GM18867 (cell line): ENCODE results near the gene SDF2L1.

ENCODE experiments used
- ATAC-seq: cut with Tn5 transposase; IDR thresholded peaks from one replicate; pipeline ENCODE4 v1.9.1; 2021; ENCODE audit warnings: mild to moderate bottlenecking, moderate library complexity; ENCODE audit not compliant: unreplicated experiment

SDF2L1 gene

DNA sequence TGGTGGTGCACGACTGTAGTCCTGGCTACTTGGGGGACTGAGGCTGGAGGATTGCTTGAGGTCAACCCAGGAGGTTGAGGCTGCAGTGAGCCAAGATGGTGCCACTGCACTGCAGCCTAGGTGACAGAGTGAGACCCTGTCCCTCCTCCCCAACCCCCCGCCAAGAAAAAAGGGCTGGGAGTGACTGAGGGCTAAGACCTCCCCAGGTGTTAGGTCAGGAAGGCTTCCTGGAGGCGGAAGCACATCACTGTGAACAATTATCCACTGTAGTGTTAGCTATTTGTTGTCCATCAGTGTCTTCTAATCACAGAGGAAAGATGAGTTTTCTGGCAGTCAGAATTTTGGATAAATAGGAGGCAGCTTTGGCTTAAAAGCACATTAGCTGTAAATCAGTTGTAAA, 21.1 kb upstream of the SDF2L1 start:
- no peak for ATAC-seq

DNA sequence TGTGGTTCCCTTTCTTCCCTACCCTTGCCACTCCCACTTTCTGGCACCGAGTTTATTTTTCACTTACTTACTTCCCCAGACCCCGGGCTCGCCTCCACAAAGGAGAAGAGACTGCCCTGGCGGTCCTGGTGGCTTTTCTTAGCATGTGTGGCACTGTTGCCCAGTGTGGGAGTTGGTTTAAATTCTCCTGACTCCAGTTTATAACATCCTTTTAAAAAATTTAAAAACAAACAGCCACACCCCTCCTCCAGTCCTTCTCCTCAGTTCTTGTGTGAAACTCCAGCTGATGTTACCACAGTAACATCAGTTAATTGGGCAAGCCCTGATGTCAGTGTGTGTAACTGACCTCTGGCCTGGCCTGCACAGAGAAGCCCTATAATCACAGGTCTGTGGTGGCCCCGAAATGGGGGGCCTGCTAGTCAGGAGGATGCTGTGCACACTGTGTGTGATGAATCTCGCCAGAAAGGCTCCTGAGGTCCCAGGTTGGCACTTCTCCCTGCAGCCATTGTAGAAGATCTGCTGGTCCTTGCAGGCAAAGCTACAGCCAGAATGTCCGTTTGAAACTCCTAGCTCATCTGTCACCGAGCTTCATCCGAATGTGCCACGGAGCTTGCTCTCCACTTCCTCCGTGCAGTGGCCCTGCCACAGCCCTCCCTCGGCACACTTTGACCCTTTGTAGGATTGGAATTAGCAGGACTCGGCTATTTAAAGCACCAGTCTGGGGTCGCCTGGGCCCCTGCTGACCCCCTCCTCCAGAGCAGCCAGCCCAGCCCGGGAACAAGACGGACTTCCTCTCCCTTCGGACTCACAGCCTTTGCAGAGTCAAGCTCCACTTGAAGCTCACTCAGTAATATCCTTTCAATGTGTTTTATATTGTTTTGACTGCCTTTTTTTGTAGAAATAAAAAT, 19.8 kb upstream of the SDF2L1 start:
- ATAC-seq, result no peak

DNA sequence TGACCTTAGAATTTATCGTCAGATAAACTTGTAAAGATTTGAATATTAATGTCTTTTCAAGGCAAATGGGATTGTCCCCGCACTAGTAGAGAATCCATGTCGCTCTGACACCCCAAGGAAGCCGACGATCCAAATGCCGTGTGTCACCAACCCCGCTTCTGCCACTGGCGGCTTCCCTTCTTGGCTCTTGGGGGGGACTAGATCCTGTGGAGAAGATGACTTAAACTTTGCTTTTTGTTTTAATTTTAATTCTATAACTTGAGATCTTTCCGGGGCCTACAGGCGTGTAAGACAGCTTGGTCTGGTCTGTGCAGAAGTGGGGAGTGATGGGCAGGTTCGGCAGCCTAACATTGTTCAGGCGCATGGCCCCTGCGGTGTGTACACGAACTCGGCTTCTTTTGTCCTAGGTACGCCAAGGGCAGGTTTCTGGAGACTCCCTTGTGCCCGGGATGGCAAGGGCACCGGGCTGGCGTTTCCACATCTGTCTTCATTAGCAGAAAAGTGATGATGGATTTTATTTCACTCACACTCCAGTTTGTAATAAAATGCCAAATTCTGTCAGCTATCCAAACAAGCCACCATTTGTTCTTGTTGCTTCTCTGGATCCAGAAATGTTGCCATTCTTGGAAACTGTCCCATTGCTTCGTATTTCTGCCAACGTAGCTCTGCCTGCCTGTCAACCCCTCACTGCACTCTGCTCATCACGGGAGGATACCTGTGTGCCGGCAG, 19.0 kb upstream of the SDF2L1 start:
- no peak for ATAC-seq

DNA sequence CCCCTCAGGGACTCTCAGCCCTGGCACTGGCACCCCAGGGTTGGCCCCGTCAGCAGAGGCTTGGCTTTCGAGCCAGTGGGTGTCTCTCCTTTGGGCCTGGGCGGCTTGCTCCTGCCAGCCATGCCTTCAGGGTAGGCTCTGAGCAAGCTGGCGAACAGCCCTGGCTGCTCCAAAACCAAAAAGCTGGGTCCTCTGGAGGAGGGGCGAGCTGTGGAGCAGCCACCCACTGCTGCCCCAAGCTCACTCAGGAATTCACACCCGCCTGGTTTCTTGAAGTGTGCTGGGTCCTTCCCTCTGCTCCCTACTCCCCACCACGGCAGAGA, 18.5 kb upstream of the SDF2L1 start:
- ATAC-seq, result no peak

DNA sequence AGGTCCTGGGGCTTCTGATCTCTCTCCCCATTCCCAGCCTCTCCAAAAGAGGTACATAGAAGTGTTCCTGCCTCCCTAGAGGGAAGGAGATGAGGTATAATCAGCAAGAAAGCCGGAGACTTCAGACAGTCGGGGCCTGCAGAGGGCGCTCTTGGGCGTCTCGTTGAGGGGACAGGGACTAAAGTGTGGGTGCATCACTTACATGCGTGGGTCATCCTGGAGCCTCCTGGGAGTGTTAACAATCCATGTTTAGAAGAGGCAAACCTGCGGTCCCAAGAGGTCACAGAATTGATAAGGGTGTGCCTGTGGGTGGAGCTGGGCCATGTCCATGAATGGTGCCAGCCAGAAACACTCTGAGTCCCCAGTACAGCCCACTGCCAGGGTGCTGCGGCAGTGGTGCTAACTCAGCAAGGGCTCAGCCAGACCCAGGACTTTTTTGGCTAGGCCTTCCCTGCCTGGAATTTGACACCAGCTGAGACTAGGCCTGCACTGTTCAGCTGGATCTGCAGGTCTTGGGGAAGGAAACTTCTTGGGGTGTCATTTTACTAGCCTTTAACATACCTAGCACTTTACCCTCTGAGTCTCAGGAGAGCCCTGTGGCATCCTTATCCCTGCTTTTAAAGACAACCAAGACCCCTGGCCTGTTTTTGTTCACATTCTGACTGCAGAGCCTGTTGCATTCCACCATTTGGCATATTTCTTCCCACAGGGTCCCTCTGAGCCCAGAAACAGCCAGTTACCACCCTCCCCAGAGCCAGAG, 17.8 kb upstream of the SDF2L1 start:
- ATAC-seq, result no peak

DNA sequence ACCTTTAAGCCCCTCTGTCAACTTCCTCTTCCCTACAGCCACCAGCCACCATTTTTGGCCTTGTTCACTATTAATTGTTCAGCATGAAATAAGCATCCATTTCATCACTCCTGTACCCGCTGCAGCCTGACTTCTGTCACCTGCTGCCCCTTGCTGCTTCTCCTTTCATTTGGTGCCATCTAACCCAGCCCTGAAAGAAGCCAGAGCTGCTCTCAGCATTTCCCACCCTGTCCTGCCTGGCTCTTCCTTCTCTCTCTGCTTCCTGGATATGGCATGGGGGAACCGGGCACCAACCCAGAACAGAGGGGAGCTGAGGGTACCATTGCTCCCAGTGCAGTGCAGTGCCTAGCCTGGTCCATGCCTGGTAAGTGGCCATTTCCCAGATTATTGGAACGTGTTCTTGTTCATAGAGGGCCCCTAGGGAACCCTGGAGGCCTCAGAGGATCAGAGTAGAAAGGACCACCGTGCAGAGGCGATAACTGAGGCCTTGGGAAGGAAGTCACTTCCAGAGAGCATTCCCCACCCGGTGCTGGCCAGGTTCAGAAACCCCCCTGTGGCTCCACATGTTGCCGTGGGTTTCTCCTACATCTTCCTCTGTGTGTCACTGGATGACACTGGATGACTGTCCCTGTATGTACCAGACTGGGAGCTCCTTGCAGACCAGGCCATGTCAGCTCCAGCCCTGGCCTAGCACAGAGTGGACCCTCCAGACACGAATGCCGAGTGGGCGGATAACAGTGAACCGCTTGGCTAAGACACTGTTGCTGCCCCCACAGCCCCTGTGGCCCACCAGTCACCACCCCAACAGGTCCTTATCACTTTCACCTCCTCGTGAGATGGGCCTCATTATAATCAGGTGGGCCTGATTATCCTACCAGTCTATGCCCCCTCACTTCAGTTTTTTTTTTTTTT, 17.0 kb upstream of the SDF2L1 start:
- no peak for ATAC-seq

DNA sequence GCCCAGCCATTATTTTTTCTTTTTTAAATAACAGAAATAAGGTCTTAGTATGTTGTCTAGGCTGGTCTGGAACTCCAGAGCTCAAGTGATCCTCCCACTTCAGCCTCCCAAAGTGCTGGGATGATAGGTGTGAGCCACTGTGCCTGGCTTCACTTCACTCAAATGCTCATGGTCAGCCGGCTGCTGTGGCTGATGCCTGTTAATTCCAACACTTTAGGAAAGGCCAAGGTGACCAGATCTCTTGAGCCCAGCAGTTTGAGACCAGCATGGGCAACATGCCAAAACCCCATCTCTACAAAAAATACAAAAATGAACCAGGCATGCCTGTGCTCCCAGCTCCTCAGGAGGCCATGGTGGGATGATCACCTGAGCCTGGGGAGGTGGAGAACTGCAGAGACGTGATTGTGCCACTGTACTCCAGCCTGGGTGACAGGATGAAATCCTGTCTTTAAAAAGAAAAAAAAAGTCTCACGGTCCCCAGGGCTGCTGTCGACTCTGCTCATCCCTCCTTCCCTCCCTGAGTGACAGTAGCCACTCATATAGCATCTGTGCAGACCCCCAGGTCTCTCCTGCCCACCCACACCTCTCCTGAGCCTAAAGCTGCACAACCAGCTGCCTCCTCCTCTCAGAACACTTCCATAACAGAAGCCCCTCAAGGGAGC, 15.9 kb upstream of the SDF2L1 start:
- ATAC-seq, result no peak

DNA sequence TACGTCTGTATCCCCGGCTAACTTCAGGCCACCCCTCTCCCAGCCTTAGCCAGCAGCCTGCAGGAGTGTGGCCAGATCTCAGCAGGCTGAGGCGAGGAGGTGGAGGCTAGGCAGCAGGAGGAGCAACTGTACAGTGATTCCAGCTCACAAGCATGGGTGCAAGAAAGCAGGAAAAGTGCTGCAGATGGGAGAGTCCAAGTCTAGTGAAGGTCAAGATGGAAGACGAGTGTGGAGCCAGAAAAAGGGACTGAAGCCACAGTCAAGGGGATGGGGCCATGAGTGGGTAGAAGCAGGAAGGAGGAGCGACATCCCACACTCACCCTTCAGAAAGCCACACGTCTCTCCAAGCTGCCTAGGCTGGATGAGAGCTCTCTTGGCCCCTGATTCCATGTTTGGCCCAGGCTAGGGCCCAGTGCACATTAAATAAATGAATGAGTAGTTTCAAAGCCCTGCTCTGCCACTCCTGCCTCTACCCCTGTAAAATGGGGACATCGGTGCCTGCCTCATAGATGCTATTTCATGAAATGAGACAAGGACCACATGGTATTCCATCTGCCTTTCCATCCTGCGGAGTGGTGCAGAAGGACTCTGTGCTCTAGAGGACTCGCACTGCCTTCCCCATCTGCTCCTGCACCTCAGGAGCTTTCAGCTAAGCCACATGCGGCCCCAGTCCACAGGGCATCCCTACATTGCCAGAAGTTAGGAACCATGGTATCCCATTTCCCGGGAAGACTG, 15.2 kb upstream of the SDF2L1 start:
- ATAC-seq, result no peak

DNA sequence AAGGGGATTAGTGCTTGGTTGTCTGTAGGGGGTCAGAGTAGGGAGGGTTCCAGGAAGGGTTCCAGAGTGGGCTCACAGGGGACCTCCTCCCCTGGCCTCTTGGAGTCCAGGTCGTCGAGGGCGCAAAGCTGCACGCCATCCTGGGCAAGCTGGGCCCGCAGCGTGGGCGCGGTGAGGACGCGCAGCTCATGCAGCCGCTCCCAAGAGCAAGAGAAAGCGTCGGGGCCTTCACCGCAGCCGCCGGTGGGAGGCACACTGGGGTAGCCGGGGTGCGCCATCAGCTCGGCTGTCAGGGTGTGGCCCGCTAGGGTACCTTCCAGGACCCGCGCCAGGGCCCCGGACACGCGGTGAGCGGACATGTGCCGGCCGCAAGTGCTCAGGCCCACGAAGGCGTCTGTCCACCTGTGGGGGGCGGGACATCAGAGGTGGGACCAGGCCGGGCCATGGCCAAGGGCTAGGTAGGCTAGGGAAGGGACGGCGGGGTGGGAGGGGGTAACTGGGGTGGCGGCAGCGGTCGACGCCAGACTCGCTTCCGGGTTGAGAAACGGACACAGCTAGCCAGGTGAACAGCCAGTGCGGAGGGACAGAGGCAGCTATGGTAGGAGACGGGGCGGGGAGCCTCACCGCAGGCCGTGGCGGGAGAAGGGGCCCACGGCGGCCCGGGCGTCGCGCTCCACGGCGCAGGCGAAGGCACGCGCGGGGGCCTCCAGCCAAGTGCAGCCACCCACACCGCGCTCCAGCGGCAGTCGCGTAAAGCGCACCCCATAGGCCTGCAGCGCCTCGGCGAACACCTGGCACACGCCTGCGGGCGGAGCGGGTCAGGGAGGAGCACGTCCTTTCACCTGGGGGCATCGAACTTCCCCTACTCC, 13.5 kb upstream of the SDF2L1 start:
- peak; percentile 21 for ATAC-seq

DNA sequence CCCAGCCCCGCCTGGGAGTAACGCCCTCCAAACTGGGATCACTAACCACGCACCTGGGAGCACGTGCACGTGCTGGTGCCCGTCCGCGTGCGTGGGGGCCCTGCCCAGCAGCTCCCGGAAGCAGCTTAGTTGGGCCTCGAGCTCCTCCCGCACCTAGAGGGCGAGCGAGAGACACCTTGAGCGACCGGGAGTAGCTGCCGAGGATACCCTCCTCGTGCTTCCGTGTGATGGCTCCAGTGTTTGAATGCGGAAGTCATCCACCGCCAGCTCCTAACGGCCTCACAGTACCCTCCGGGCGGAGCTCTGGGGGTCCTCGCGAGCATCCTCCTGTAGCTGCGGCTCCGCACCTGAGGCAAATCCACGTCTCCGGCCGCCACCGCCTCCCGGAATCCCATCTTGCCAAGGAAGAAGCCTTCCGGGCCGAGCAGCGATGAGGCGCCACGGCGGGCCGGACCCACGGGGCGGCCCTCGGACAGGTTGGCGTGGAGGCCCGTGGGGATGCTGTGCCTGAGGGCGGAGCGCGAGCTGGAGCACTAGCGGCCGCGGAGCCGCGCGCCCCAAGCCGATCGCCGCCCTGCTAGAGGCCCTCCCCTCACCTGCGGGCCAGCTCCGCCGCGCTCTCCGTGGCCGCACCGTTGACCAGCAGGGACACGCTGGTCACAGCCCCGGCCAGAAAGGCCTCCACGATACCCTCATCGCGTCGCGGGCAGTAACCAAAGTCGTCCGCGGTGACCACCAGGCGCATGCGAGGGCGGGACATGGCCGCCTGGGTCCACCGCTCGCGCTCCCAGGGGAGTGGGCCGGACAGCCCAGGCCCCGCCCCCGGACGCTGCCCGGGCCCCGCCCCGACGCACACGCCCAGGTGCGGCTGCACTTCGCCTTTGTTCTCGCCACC, 12.6 kb upstream of the SDF2L1 start, which contains the start of gene YDJC:
TSS of gene YDJC (minus strand) at position 768 of the 895 bp plus-strand sequence. CDS start at position 760, 8 bp downstream.
- ATAC-seq, result peak; percentile 71

DNA sequence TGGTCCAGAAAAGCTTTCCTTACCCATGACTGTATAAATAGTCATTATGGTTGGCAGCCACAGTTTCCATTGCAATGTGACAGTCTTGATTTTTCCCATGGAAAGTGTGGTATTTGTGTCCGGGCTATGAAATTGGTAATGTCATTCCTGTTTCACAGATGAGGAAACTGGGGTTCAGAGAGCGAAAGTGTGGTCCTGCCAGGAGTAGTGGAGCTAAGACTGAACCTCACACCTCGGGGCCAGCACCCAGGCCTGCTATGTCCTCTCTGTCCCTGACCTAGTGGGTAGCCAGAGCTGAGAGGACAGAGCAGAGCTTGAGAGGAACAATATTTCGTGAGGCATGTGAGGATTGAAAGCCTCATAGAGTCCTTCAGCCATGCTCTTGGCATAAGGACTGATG, 11.1 kb upstream of the SDF2L1 start:
- ATAC-seq, result no peak

DNA sequence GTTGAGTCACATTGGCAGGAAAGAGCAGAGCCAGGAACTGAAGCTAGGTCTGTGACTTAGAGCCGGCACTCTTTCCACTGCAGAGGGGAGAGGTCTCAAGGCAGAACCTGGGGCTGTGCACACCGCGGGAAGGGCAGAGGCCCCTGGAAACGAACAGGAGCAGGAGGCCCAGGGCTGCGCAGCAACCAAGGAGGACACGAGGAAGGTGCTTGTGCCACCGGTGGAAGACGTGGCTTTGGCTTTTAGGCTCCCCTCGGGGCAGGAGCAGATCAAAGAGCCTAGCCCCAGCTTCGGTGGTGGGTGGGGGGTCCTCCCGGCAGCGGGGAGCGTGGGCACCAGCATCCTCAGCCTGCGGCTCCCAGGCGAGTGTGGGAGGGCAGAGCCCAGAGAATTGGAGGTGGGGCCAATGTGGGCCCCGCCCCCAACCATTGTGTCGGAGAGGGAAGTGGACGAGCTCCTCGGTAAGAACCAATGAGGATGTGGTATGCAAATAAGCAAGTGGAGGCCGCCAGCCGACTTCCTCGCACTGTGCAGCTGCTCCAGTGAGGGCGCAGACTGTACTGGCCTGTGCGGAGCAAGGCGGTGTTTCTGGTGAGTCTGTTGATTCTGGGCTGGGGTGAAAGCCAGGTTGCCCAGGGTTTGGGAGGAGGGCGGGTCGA, 9.7 kb upstream of the SDF2L1 start, which contains the start of gene CCDC116:
TSS of gene CCDC116 (plus strand) at position 524 of the 659 bp plus-strand sequence. CDS start 422 bp downstream, outside the sequence.
- no peak for ATAC-seq

DNA sequence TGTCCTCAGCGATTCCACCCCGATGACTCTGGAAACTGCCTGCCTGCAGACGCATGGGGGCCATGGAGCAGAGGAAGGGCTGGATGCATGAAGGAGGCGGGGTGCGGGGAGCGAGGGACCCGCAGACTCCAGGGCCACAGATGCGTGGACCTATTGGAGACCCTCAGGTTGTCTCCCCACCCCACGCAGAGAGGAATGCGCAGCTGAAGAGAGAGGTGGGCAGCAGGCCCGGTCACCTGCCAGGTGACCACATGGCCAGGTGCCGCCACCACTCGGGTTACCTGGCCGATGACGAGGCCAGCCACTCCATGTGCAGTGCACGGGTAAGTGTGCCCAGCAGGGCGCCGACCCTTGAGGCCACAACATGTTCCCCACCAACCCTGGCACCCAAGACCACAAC, 9.2 kb upstream of the SDF2L1 start:
- no peak for ATAC-seq

DNA sequence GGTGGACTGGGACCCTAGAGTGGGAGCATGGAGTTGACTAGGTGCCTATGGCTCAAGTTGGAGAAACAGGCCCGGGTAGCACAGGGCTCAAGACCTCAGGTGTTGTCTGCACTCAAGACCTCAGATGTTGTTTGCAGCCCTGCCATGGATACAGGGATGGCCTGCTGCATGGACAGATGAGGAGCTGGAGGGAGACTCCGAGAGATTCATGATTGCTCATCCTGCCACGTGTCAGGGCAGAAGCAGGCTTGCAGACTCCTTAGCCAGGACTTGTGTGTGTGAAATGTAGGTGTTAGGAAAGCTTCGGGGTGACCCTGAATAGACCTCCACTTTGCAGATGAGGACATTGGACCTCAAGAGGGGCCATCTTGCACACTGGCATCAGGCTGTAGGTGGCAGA, 8.6 kb upstream of the SDF2L1 start:
- no peak for ATAC-seq

DNA sequence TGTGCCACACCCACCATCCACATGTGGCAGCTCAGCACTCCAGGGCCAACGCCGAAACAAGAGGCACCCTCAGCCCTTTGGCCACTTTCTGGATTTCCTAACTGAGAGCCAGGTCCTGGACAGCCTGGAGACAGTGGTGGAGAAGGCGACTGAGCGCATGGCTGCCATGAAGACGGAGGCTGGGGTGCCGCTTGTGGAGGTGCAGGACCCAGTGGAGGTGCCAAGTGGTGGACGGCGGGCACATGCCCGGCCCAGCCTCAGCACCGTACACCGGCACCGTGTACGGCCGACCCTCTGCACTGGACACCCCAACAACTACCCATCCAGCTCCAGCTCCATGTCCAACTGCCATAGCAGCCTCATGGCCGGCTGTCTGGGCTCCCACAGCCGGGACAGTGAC, 8.0 kb upstream of the SDF2L1 start:
- ATAC-seq, result no peak

DNA sequence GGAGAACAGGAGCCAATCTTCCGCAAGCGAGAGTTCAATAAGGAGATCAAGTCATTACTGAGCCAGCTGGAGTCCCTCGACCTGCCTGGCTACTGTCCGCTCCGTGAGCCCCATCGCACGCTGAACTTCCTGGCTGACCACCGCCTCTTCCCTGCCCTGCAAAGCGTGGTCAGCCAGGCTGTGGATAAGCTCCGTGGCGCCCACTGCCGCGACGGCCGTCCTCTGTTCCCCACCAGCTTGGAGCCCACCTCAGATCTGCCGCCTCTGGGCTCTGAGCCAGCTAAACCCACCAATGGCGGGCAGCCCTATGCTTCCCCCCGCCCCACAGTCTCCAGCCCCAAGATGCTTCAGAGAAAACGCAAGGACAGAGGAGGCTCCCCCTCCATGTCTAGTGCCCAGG, 7.3 kb upstream of the SDF2L1 start:
- no peak for ATAC-seq
